Tibial nerve (tissue), 4 donors: Measurements from ENCODE around the gene TOM1L2.

Source experiments
- EP300 ChIP-seq, 2 donors: sonication (generic); formaldehyde crosslinking; IDR thresholded peaks; one replicate each; pipeline ENCODE4 v1.6.1; 2017; ENCODE audit warnings: antibody characterized with exemption in 2 of 2, mild to moderate bottlenecking in 1 of 2
- POLR2A ChIP-seq, 2 donors: fragments of 450-650 bp; IDR thresholded peaks; one replicate each; pipeline ENCODE4 v1.6.1; 2017; ENCODE audit warnings: antibody characterized with exemption in 2 of 2, mild to moderate bottlenecking in 2 of 2, moderate library complexity in 2 of 2
- TF ChIP-seq, protein P1 (sequence below), 5 experiments: fragments of 200-600 bp in 3 of 5; fragments of 450-650 bp in 2 of 5; sonication (generic) in 3 of 5; IDR thresholded peaks; one replicate each; pipeline ENCODE4 v1.5.1; 2016 to 2019; ENCODE audit warnings: antibody characterized with exemption in 5 of 5, mild to moderate bottlenecking in 3 of 5, moderate library complexity in 2 of 5

GRCh38 chr17:17798573-17799255, 173.5 kb downstream of the TOM1L2 start:
- TF ChIP-seq EP300 (IDR thresholded peaks at IDR 0.05) (no peak), POLR2A (IDR thresholded peaks at IDR 0.05) (no peak)
- TF ChIP-seq, protein P1, sequence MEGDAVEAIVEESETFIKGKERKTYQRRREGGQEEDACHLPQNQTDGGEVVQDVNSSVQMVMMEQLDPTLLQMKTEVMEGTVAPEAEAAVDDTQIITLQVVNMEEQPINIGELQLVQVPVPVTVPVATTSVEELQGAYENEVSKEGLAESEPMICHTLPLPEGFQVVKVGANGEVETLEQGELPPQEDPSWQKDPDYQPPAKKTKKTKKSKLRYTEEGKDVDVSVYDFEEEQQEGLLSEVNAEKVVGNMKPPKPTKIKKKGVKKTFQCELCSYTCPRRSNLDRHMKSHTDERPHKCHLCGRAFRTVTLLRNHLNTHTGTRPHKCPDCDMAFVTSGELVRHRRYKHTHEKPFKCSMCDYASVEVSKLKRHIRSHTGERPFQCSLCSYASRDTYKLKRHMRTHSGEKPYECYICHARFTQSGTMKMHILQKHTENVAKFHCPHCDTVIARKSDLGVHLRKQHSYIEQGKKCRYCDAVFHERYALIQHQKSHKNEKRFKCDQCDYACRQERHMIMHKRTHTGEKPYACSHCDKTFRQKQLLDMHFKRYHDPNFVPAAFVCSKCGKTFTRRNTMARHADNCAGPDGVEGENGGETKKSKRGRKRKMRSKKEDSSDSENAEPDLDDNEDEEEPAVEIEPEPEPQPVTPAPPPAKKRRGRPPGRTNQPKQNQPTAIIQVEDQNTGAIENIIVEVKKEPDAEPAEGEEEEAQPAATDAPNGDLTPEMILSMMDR (IDR thresholded peaks at IDR 0.05): no peak
